ENCODE data around the gene LHFPL2. TPM values are rescaled to one million over a fixed set of nuclear protein-coding genes. Genes with fewer than 3 reads are reported as not detected.

LHFPL2 gene
- total RNA-seq, 1 experiment from 2014 or later, result 49.7 TPM

GRCh38 chr5:78672154-78672553 lies 23.6 kb upstream of the LHFPL2 start:
- H3K36me3 Mint-ChIP-seq (ENCODE audit: insufficient read depth, unreplicated experiment), result no peaks in the 10 kb centered on the region
- H3K27me3 ChIP-seq (replicated peaks; ENCODE audit: control insufficient read depth, insufficient read depth, low read length), result no peaks in the 10 kb centered on the region
- H3K36me3 ChIP-seq (ENCODE audit: control insufficient read depth, insufficient read depth, low read length), result no peaks in the 10 kb centered on the region
- H3K9me3 Mint-ChIP-seq (ENCODE audit: unreplicated experiment), result peaks cover 24% of the 10 kb centered on the region
- CTCF ChIA-PET, result no interaction called here
- POLR2A ChIA-PET, result no interaction called here
- H3K9me3 ChIP-seq, result no peaks in the 10 kb centered on the region
- BruUV-seq (replicated peaks), result no TSS peak
- peaks cover 37% of the 10 kb centered on the region for H3K4me1 ChIP-seq
- no peak overlapping the region for H3K27ac Mint-ChIP-seq (ENCODE audit: unreplicated experiment)
- intact Hi-C loops (cut with micrococcal nuclease; ENCODE audit: unreplicated experiment), result no loop called here
- H3K4me3 ChIP-seq (ENCODE audit: low read depth, low read length), result no peak overlapping the region
- no peak overlapping the region for H3K4me3 Mint-ChIP-seq (ENCODE audit: unreplicated experiment)
- H3K27me3 Mint-ChIP-seq (ENCODE audit: insufficient read depth, unreplicated experiment), result no peaks in the 10 kb centered on the region
- H3K4me1 Mint-ChIP-seq (ENCODE audit: low read depth, unreplicated experiment), result peaks cover 30% of the 10 kb centered on the region
- TF ChIP-seq CTCF (IDR thresholded peaks at IDR 0.05; ENCODE audit: insufficient read depth in 1 of 2, low read depth in 1 of 2, low read length in 1 of 2, severe bottlenecking in 1 of 2, unreplicated experiment in 1 of 2), result no peak
- no peak for DNase-seq

- no peak overlapping the region for H3K4me3 ChIP-seq (ENCODE audit: low read depth, low read length)
- H3K9me3 ChIP-seq, result no peaks in the 10 kb centered on the region
- DNase-seq, result no peak
- no peak for TF ChIP-seq CTCF (IDR thresholded peaks at IDR 0.05; ENCODE audit: insufficient read depth in 1 of 2, low read depth in 1 of 2, low read length in 1 of 2, severe bottlenecking in 1 of 2, unreplicated experiment in 1 of 2)
- no peaks in the 10 kb centered on the region for H3K36me3 ChIP-seq (ENCODE audit: control insufficient read depth, insufficient read depth, low read length)
- ChIA-PET CTCF (no interaction called here), POLR2A (no interaction called here)
- H3K27me3 ChIP-seq (replicated peaks; ENCODE audit: control insufficient read depth, insufficient read depth, low read length), result no peaks in the 10 kb centered on the region
- BruUV-seq (replicated peaks), result no TSS peak
- Mint-ChIP-seq H3K36me3 (ENCODE audit: insufficient read depth, unreplicated experiment) (no peaks in the 10 kb centered on the region), H3K27me3 (ENCODE audit: insufficient read depth, unreplicated experiment) (no peaks in the 10 kb centered on the region), H3K27ac (ENCODE audit: unreplicated experiment) (no peak overlapping the region), H3K4me1 (ENCODE audit: low read depth, unreplicated experiment) (peaks cover 31% of the 10 kb centered on the region), H3K4me3 (ENCODE audit: unreplicated experiment) (no peak overlapping the region), H3K9me3 (ENCODE audit: unreplicated experiment) (peaks cover 24% of the 10 kb centered on the region)
- peaks cover 31% of the 10 kb centered on the region for H3K4me1 ChIP-seq
- intact Hi-C loops (cut with micrococcal nuclease; ENCODE audit: unreplicated experiment), result no loop called here
Measured at GRCh38 chr5:78671609-78672008, 23.0 kb upstream of the LHFPL2 start.

GRCh38 chr5:78670701-78671269 lies 22.2 kb upstream of the LHFPL2 start:
- H3K27ac Mint-ChIP-seq (ENCODE audit: unreplicated experiment), result no peak overlapping the region

More at GRCh38 chr5:78670701-78671269, 22.2 kb upstream of the LHFPL2 start:
- H3K9me3 ChIP-seq, result no peaks in the 10 kb centered on the region
- no peak for DNase-seq
- no peaks in the 10 kb centered on the region for H3K27me3 ChIP-seq (replicated peaks; ENCODE audit: control insufficient read depth, insufficient read depth, low read length)
- Mint-ChIP-seq H3K9me3 (ENCODE audit: unreplicated experiment) (peaks cover 24% of the 10 kb centered on the region), H3K4me1 (ENCODE audit: low read depth, unreplicated experiment) (peaks cover 29% of the 10 kb centered on the region), H3K27me3 (ENCODE audit: insufficient read depth, unreplicated experiment) (no peaks in the 10 kb centered on the region), H3K36me3 (ENCODE audit: insufficient read depth, unreplicated experiment) (no peaks in the 10 kb centered on the region), H3K4me3 (ENCODE audit: unreplicated experiment) (no peak overlapping the region)
- intact Hi-C loops (cut with micrococcal nuclease; ENCODE audit: unreplicated experiment), result no loop called here
- BruUV-seq (replicated peaks), result no TSS peak
- no peak overlapping the region for H3K4me3 ChIP-seq (ENCODE audit: low read depth, low read length)
- no peak for TF ChIP-seq CTCF (IDR thresholded peaks at IDR 0.05; ENCODE audit: insufficient read depth in 1 of 2, low read depth in 1 of 2, low read length in 1 of 2, severe bottlenecking in 1 of 2, unreplicated experiment in 1 of 2)
- ChIA-PET CTCF (no interaction called here), POLR2A (no interaction called here)
- H3K4me1 ChIP-seq, result peaks cover 30% of the 10 kb centered on the region
- no peaks in the 10 kb centered on the region for H3K36me3 ChIP-seq (ENCODE audit: control insufficient read depth, insufficient read depth, low read length)

All from Caco-2 (cell line).